HepG2 (cell line): ENCODE results near the gene CAMK1G. TPM values are rescaled to one million over a fixed set of nuclear protein-coding genes. Genes with fewer than 3 reads are reported as not detected.

Experiments used
- ADNP ChIP-seq: sonication (generic); formaldehyde crosslinking; IDR thresholded peaks from 2 replicates; pipeline ENCODE4 v1.4.0; 2020; ENCODE audit warnings: missing genetic modification reagents
- ARHGAP35 ChIP-seq: sonication (generic); formaldehyde crosslinking; IDR thresholded peaks from 2 replicates; pipeline ENCODE4 v1.9.0; 2022; ENCODE audit warnings: mild to moderate bottlenecking, inconsistent platforms, moderate library complexity, missing genetic modification reagents, borderline replicate concordance
- ELF3 ChIP-seq: IDR thresholded peaks from 2 replicates; pipeline ENCODE4 v1.6.1; 2016; ENCODE audit warnings: missing genetic modification reagents, missing compliant biosample characterization
- ELK4 ChIP-seq: sonication (generic); formaldehyde crosslinking; IDR thresholded peaks from 2 replicates; pipeline ENCODE4 v1.9.0; 2021; ENCODE audit warnings: missing genetic modification reagents, borderline replicate concordance
- GABPB1 ChIP-seq: IDR thresholded peaks from 2 replicates; pipeline ENCODE4 v1.6.1; 2016; ENCODE audit warnings: mild to moderate bottlenecking, missing genetic modification reagents, moderate library complexity, missing compliant biosample characterization
- GATA4 ChIP-seq: sonication (generic); IDR thresholded peaks from 2 replicates; pipeline ENCODE4 v1.6.1; 2016; ENCODE audit warnings: antibody characterized with exemption, low read depth, borderline replicate concordance
- IKZF4 ChIP-seq: sonication (generic); formaldehyde crosslinking; IDR thresholded peaks from 2 replicates; pipeline ENCODE4 v1.5.1; 2020; ENCODE audit warnings: borderline replicate concordance, mild to moderate bottlenecking, low read depth, missing genetic modification reagents; ENCODE audit errors: not compliant biosample characterization
- KLF13 ChIP-seq: sonication (generic); formaldehyde crosslinking; IDR thresholded peaks from 2 replicates; pipeline ENCODE4 v1.4.0; 2020; ENCODE audit warnings: mild to moderate bottlenecking, missing genetic modification reagents
- MEIS2 ChIP-seq: sonication (generic); formaldehyde crosslinking; IDR thresholded peaks from 2 replicates; pipeline ENCODE4 v1.9.0; 2021; ENCODE audit warnings: mild to moderate bottlenecking, missing genetic modification reagents
- MIER3 ChIP-seq: IDR thresholded peaks from 2 replicates; pipeline ENCODE4 v1.6.1; 2016; ENCODE audit warnings: missing compliant biosample characterization, borderline replicate concordance
- MTA1 ChIP-seq: sonication (generic); formaldehyde crosslinking; IDR thresholded peaks from 2 replicates; pipeline ENCODE4 v1.4.0; 2020; ENCODE audit warnings: missing genetic modification reagents, mild to moderate bottlenecking, borderline replicate concordance
- MTERF4 ChIP-seq: sonication (generic); formaldehyde crosslinking; IDR thresholded peaks from 2 replicates; pipeline ENCODE4 v1.8.0; 2023; ENCODE audit warnings: mild to moderate bottlenecking, missing genetic modification reagents
- MXI1 ChIP-seq: IDR thresholded peaks from 3 replicates; pipeline ENCODE4 v1.6.1; 2012; ENCODE audit warnings: low read depth, low read length, inconsistent platforms, borderline replicate concordance
- PAXIP1 ChIP-seq: sonication (generic); formaldehyde crosslinking; conservative IDR thresholded peaks from 2 replicates; pipeline ENCODE4 v1.4.0; 2020; ENCODE audit warnings: mild to moderate bottlenecking, missing genetic modification reagents, moderate library complexity
- PRDM4 ChIP-seq: sonication (generic); formaldehyde crosslinking; IDR thresholded peaks from 2 replicates; pipeline ENCODE4 v1.9.0; 2021; ENCODE audit warnings: missing genetic modification reagents, borderline replicate concordance
- SOX6 ChIP-seq, 2 experiments: fragments of 450-650 bp in 1 of 2; sonication (generic) in 1 of 2; formaldehyde crosslinking in 1 of 2; IDR thresholded peaks; 2 replicates each; pipeline versions ENCODE4 v1.4.0 to v1.6.1; 2017 to 2020; ENCODE audit warnings: antibody characterized with exemption in 1 of 2, mild to moderate bottlenecking in 1 of 2, missing genetic modification reagents in 1 of 2
- ZBTB7B ChIP-seq: sonication (generic); formaldehyde crosslinking; IDR thresholded peaks from 2 replicates; pipeline ENCODE4 v1.4.0; 2020; ENCODE audit warnings: missing genetic modification reagents
- ZNF12 ChIP-seq: sonication (generic); formaldehyde crosslinking; IDR thresholded peaks from 2 replicates; pipeline ENCODE4 v1.5.0; 2020; ENCODE audit warnings: missing genetic modification reagents
- ZNF639 ChIP-seq: conservative IDR thresholded peaks from 2 replicates; pipeline ENCODE4 v1.6.1; 2018; ENCODE audit warnings: missing genetic modification reagents
- ZNF703 ChIP-seq: sonication (generic); formaldehyde crosslinking; IDR thresholded peaks from 2 replicates; pipeline ENCODE4 v1.5.1; 2020; ENCODE audit warnings: missing genetic modification reagents, mild to moderate bottlenecking, moderate library complexity, borderline replicate concordance
- ZNF777 ChIP-seq: sonication (generic); formaldehyde crosslinking; IDR thresholded peaks from 2 replicates; pipeline ENCODE4 v1.4.0; 2020; ENCODE audit warnings: missing genetic modification reagents
- polyA plus RNA-seq, 8 experiments: library from polyadenylated mRNA; depleted of rRNA in 3 of 8; stranded (reverse) in 7 of 8; unstranded in 1 of 8; fragments of >200 nt; fragmentation: Illumina TruSeq in 4 of 8; extraction: Trizol in 4 of 8; gene quantifications; 2 replicates each; pipeline versions ENCODE4 v1.2.1 to v1.2.3, GENCODE V29; 2011 to 2016; ENCODE audit warnings: low read depth in 4 of 8, missing spikeins in 1 of 8, mixed read lengths in 1 of 8; ENCODE audit not compliant: insufficient read depth in 1 of 8
- total RNA-seq, 5 experiments: library from RNA; depleted of rRNA; stranded (reverse); fragments of >200 nt; fragmentation: Illumina TruSeq; extraction: Trizol; gene quantifications; 2 replicates each; pipeline ENCODE4 v1.2.3, GENCODE V29; 2016; ENCODE audit warnings: low read depth in 1 of 5

CAMK1G gene
- total and polyA plus RNA-seq, 2 of the 13 experiments (the other 11 are each of a cell fraction or from before 2014, with no cell fraction given), result not detected

GRCh38 chr1:209653915-209654351 is 70.4 kb downstream of the CAMK1G start (continued):
- TF ChIP-seq PRDM4, result no peak
- peak; percentile 52 for TF ChIP-seq PAXIP1 (CRISPR knock-in tag)
- TF ChIP-seq ZBTB7B, result peak; percentile 51; the same call in 1 of the 2 replicates
- TF ChIP-seq GABPB1 (CRISPR knock-in tag), result no peak
- TF ChIP-seq ELK4 (CRISPR knock-in tag), result no peak
- TF ChIP-seq ADNP, result no peak
- no peak for TF ChIP-seq KLF13 (CRISPR knock-in tag)
- TF ChIP-seq ARHGAP35 (CRISPR knock-in tag), result no peak
- no peak for TF ChIP-seq GATA4
- TF ChIP-seq MEIS2, result no peak
- TF ChIP-seq IKZF4 (CRISPR knock-in tag), result no peak
- no peak for TF ChIP-seq MTERF4 (CRISPR knock-in tag)
- TF ChIP-seq ELF3 (CRISPR knock-in tag), result no peak
- TF ChIP-seq ZNF12 (CRISPR knock-in tag), result 0 out of 2 replicates have a peak, but pooled peaks have one; percentile 43
- TF ChIP-seq MXI1, result no peak
- no peak for TF ChIP-seq ZNF639 (CRISPR knock-in tag)
- no peak for TF ChIP-seq SOX6 (IDR thresholded peaks at IDR 0.05)
- TF ChIP-seq SOX6 (CRISPR knock-in tag; IDR thresholded peaks at IDR 0.05), result peak; percentile 90
- TF ChIP-seq ZNF703, result no peak
- peak; percentile 42; the same call in 1 of the 2 replicates for TF ChIP-seq MTA1 (CRISPR knock-in tag)
- no peak for TF ChIP-seq ZNF777 (CRISPR knock-in tag)
- no peak for TF ChIP-seq MIER3 (CRISPR knock-in tag)
